GM18870 (cell line): Measurements from ENCODE around the gene ATP5F1D.

Experiments
- ATAC-seq: cut with Tn5 transposase; IDR thresholded peaks from one replicate; pipeline ENCODE4 v1.9.1; 2021; ENCODE audit warnings: moderate library complexity; ENCODE audit not compliant: unreplicated experiment

ATP5F1D gene

GRCh38 chr19:1291761-1292418 is 50.3 kb downstream of the ATP5F1D start:
- ATAC-seq = no peak

GRCh38 chr19:1292419-1293151 is 51.0 kb downstream of the ATP5F1D start:
- no peak for ATAC-seq

DNA sequence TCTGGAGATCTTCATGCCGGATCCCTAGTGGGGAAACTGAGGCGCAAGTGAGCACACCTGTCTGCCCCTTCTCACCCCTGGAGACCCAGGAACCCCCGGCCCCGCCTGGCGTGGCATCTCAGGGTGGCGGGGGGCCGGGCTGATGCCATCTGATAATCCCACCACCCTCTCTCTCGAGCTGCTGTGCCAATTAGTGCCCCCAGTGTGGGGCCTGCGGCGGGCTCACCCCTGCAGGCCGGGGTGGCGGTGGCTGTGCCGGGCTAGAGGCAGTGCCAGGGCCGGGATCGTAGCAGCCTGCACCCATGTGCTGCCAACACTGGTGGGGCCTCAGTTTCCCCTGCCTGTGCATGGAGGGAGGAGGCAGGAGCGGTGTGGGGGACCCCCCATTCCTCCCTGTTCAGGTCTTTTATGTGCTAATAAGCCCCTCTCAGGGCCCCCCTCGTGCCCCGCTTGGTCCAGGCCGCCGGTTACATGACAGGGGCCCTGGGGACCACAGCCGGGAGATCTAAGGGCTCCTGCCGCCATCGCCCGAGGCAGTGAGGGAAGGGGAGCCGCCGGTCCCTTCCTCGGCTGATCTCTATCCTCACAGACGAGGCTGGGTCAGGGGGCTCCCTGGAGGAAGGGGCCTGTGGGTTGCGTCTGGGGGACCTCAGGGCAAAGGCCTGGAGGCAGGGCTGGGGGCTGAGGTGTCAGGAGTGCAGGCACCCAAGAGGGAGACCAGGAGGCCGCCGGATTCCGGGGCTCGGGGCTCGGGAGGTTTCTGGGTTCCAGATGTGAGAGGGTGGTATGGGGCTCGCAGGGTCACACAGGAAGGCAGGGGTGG is 52.4 kb downstream of the ATP5F1D start:
- no peak for ATAC-seq
